ENCODE data around the gene POLR1A. TPM values are rescaled to one million over a fixed set of nuclear protein-coding genes. Genes with fewer than 3 reads are reported as not detected.

The POLR1A gene
- total RNA-seq, 1 donor, result 33.7 TPM

DNA sequence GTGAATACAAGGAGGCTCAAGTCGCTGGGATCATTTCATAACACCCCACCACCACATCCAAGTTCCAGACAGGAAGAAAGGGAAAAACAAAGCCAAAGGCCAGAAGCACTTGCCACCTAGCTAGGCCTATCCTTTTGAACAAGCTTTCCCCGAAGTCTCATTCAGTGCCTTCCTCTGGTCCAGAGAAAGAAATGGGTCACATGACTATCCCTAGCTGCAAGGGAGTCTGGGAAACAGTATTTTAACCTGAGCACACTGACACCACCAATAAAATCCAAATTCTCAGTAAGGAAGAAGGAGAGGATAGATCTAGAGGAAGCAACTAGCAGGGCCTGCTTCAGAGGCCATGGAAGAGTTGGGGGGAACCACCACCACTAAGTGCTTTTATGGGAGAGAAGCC lies 91.2 kb downstream of the POLR1A start:
- H3K4me3 ChIP-seq (ENCODE audit: low read depth, low read length), result no peak overlapping the region

DNA sequence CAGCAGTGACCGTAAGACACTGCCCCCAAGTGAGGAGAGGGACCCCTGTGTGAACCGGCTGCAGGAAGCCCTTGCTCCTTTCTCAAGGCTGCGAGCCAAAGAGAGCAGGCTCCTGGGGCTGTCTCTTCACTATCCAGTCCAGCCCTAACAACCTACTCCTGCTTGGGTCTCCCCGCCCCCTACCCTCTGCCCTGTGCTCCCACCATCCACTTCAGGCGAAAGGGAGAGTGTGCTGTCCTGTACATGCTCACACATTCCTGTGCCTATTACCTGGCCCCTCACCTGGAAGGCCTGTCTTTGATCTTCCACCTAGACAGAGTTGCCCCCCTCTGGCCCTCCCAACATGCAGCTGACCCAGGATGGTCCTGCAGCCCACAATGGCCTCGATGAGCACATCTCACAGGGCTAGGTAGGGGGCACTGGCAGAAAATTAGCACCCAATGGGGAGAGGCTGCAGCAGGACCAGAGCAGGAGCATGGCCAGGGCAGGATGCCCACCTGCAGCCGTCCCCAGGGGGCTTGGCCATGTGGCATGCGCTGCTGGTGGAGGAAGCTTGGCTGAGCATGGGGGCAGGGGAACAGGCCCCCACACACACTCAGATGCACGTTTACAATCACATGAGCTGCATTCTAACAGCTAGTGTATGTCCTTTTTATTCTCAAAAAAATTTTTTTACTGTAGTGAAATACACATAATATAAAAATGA lies 93.5 kb downstream of the POLR1A start:
- no peak for DNase-seq (ENCODE audit: low read depth)
- TF ChIP-seq, protein P1, sequence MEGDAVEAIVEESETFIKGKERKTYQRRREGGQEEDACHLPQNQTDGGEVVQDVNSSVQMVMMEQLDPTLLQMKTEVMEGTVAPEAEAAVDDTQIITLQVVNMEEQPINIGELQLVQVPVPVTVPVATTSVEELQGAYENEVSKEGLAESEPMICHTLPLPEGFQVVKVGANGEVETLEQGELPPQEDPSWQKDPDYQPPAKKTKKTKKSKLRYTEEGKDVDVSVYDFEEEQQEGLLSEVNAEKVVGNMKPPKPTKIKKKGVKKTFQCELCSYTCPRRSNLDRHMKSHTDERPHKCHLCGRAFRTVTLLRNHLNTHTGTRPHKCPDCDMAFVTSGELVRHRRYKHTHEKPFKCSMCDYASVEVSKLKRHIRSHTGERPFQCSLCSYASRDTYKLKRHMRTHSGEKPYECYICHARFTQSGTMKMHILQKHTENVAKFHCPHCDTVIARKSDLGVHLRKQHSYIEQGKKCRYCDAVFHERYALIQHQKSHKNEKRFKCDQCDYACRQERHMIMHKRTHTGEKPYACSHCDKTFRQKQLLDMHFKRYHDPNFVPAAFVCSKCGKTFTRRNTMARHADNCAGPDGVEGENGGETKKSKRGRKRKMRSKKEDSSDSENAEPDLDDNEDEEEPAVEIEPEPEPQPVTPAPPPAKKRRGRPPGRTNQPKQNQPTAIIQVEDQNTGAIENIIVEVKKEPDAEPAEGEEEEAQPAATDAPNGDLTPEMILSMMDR (IDR thresholded peaks at IDR 0.05; ENCODE audit: insufficient read depth, low read depth, low read length), result no peak
- H3K4me3 ChIP-seq (ENCODE audit: low read depth, low read length), result no peak overlapping the region

More for the DNA sequence above, 91.2 kb downstream of the POLR1A start:
- TF ChIP-seq, protein P1 (IDR thresholded peaks at IDR 0.05; ENCODE audit: insufficient read depth, low read depth, low read length), result no peak
- no peak for DNase-seq (ENCODE audit: low read depth)

DNA sequence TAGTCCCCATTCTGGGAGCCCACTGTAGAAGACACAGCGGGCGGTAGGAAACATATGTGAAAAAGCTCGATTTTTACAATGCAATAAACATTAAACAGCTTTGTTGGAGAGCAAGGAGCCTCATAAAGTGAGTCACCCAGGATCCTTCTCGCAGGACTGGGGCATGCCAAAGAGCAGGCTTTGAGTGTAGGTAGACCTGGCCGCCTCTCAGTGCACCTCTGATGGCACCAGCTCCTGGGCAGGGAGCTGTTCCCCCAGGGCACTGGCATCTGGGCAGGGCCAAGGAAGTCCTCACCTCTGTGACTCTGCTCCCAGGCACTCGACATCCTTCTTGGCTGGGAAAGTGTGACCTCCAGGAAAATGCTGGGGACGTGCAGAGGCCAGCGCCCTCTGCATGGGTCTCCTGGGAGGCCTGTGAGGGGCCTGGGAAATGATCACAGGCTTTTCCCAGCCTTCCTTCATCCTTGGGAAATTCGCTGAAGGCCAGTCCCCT lies 94.2 kb downstream of the POLR1A start:
- DNase-seq (ENCODE audit: low read depth), result peak; percentile 62
- no peak overlapping the region for H3K4me3 ChIP-seq (ENCODE audit: low read depth, low read length)
- TF ChIP-seq, protein P1 (IDR thresholded peaks at IDR 0.05; ENCODE audit: insufficient read depth, low read depth, low read length), result no peak

DNA sequence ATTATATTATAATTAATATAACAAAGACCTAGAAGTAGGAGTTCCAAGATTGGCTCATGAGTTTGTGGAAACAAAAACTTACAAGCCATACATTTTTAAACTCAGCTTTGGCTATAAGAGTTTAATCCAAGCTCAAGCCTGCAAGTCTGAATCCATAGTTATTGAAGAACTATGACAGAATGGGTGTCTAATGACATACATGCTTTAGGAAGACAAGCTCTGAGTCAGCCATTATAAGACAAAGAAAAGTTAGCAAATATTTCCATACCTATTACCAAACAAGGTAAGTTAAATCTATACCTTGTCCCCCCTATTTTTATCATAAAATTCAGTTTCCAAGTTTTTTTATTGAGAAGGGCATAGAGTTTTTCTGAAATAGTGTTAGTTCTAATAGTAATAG lies 95.6 kb downstream of the POLR1A start:
- DNase-seq (ENCODE audit: low read depth), result no peak
- H3K4me3 ChIP-seq (ENCODE audit: low read depth, low read length), result no peak overlapping the region
- TF ChIP-seq, protein P1 (IDR thresholded peaks at IDR 0.05; ENCODE audit: insufficient read depth, low read depth, low read length), result no peak

DNA sequence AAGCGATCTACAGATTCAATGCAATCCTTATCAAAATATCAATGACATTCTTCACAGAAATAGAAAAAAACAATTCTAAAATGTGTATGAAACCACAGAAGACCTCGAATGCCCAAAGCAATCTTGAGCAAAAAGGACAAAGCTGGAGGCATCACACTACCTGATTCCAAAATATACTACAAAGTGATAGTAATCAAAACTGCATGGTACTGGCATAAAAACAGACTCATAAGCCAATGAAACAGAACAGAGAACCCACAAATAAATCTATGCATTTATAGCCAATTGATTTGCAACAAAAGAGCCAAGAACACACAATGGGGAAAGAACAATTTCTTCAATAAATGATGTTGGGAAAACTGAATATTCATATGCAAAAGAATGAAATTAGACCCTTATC lies 99.2 kb downstream of the POLR1A start:
- DNase-seq (ENCODE audit: low read depth), result no peak
- H3K4me3 ChIP-seq (ENCODE audit: low read depth, low read length), result no peak overlapping the region
- TF ChIP-seq, protein P1 (IDR thresholded peaks at IDR 0.05; ENCODE audit: insufficient read depth, low read depth, low read length), result no peak

DNA sequence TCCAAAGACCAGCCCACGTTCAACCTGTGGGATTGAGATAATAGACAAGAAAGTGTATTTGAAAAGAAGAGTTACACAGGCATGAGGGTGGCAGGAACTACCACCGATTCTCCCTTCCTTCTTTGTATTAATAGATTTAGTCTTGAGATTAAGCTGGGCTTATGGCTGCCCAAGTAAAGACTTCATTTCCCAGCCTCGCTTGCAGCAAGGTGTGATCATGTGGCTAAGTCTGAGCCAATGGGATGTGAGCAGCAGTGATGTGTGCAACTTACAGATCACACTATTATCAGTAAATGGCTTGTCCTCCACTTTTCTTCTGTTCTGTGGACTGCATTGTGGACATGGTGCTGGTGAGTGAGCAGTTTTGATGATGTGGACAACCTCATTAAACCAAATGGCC lies 101.7 kb downstream of the POLR1A start:
- no peak for DNase-seq (ENCODE audit: low read depth)
- TF ChIP-seq, protein P1 (IDR thresholded peaks at IDR 0.05; ENCODE audit: insufficient read depth, low read depth, low read length), result no peak
- no peak overlapping the region for H3K4me3 ChIP-seq (ENCODE audit: low read depth, low read length)

DNA sequence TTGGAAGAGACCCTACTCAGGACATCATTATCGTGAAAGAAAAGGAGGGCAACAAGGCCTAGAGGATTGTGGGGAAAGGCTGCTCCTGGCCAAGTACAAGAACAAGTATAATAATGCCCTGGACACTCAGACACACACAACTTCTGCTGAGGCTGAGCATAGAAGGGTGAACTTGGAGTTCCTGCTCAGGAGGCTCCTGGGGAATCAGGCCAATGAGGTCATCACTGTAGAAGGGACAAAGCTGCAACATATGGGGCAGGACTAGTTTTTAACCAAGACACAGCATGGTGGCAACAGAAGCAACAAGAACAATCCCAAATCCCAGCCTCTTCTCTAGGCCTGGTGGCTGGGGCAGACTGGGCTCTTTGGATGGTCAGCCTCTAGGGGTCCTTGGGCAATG lies 102.6 kb downstream of the POLR1A start:
- H3K4me3 ChIP-seq (ENCODE audit: low read depth, low read length), result no peak overlapping the region
- TF ChIP-seq, protein P1 (IDR thresholded peaks at IDR 0.05; ENCODE audit: insufficient read depth, low read depth, low read length), result no peak
- DNase-seq (ENCODE audit: low read depth), result no peak

All from fibroblast of villous mesenchyme (primary cell).